CD4-positive, alpha-beta T cell treated with Interleukin-15 for 4 hours (primary cell): ENCODE results near the gene PTMA.
"Not testable (repeated sequence)": the region's sequence is repeated elsewhere in the genome, so short reads cannot be mapped to it uniquely, and the experiment has no call there.

ENCODE experiments used
- DNase-seq: peaks from one replicate; pipeline ENCODE4 v3.0.0-alpha.2; 2020; ENCODE audit warnings: low spot score

The PTMA gene

GRCh38 chr2:231696004-231696367 lies 12.3 kb upstream of the PTMA start:
- no peak for DNase-seq

GRCh38 chr2:231699006-231699405 lies 9.3 kb upstream of the PTMA start:
- DNase-seq = no peak

GRCh38 chr2:231701456-231702373 lies 6.6 kb upstream of the PTMA start:
- DNase-seq = no peak

GRCh38 chr2:231704017-231704416 lies 4.3 kb upstream of the PTMA start:
- DNase-seq = no peak

- peak; percentile 98 for DNase-seq
Measured at GRCh38 chr2:231706731-231707624, 1.3 kb upstream of the PTMA start.

- DNase-seq = no peak
Measured at GRCh38 chr2:231707625-231707926, 749 bp upstream of the PTMA start.

GRCh38 chr2:231708773-231709635 lies 679 bp downstream of the PTMA start:
- peak; percentile 54 for DNase-seq

- DNase-seq = peak; percentile 27
Measured at GRCh38 chr2:231709636-231709980, 1.3 kb downstream of the PTMA start.

GRCh38 chr2:231709981-231710798 lies 1.9 kb downstream of the PTMA start:
- DNase-seq = peak; percentile 88

GRCh38 chr2:231710799-231711676 lies 2.7 kb downstream of the PTMA start:
- DNase-seq = no peak

- peak; percentile 22 for DNase-seq
Measured at GRCh38 chr2:231711677-231712450, 3.5 kb downstream of the PTMA start.

- peak; percentile 37 for DNase-seq
Measured at GRCh38 chr2:231712451-231713021, 4.2 kb downstream of the PTMA start.

GRCh38 chr2:231713406-231713729 lies 5.0 kb downstream of the PTMA start:
- not testable (repeated sequence) for DNase-seq

- DNase-seq = peak; percentile 88
Measured at GRCh38 chr2:231713730-231714638, 5.7 kb downstream of the PTMA start.

GRCh38 chr2:231714639-231715498 lies 6.5 kb downstream of the PTMA start:
- peak; percentile 76 for DNase-seq

- DNase-seq = no peak
Measured at GRCh38 chr2:231715499-231715837, 7.1 kb downstream of the PTMA start.

GRCh38 chr2:231715988-231716616 lies 7.8 kb downstream of the PTMA start:
- no peak for DNase-seq
